Hindlimb muscle (tissue), 1 donor: ENCODE data around the gene CYTH1. TPM values are rescaled to one million over a fixed set of nuclear protein-coding genes. Genes with fewer than 3 reads are reported as not detected.
"Not testable (repeated sequence)": the region's sequence is repeated elsewhere in the genome, so short reads cannot be mapped to it uniquely, and the experiment has no call there.

Experiments
- DNase-seq: peaks from one replicate; pipeline ENCODE4 v3.0.0-alpha.2; 2013
- polyA plus RNA-seq: library from polyadenylated mRNA; unstranded; fragments of 120-200 nt; gene quantifications from one replicate; pipeline ENCODE4 v1.2.1, GENCODE V29; 2013; ENCODE audit not compliant: insufficient read length

Gene CYTH1
- polyA plus RNA-seq, 1 donor: 22.1 TPM

- DNase-seq: peak; percentile 65
These were observed 22.7 kb downstream of the CYTH1 start for GRCh38 chr17:78759203-78759968.

GRCh38 chr17:78753316-78754250, 28.5 kb downstream of the CYTH1 start:
- DNase-seq: no peak

- DNase-seq: no peak
These were observed 30.5 kb downstream of the CYTH1 start for GRCh38 chr17:78751447-78752161.

- not testable (repeated sequence) for DNase-seq
These were observed 31.1 kb downstream of the CYTH1 start for GRCh38 chr17:78751000-78751399.

- no peak for DNase-seq
These were observed 33.2 kb downstream of the CYTH1 start for GRCh38 chr17:78748730-78749317.

GRCh38 chr17:78748048-78748729, 33.9 kb downstream of the CYTH1 start:
- no peak for DNase-seq

GRCh38 chr17:78747488-78747887, 34.6 kb downstream of the CYTH1 start:
- DNase-seq: no peak

GRCh38 chr17:78746949-78747269, 35.2 kb downstream of the CYTH1 start:
- DNase-seq: no peak

GRCh38 chr17:78746263-78746948, 35.7 kb downstream of the CYTH1 start:
- no peak for DNase-seq

- DNase-seq: no peak
These were observed 36.5 kb downstream of the CYTH1 start for GRCh38 chr17:78745407-78746088.

GRCh38 chr17:78742901-78743300, 39.2 kb downstream of the CYTH1 start:
- DNase-seq: no peak

- DNase-seq: no peak
These were observed 40.3 kb downstream of the CYTH1 start for GRCh38 chr17:78741644-78742284.

GRCh38 chr17:78739331-78739931, 42.6 kb downstream of the CYTH1 start:
- no peak for DNase-seq

- DNase-seq: no peak
These were observed 43.4 kb downstream of the CYTH1 start for GRCh38 chr17:78738698-78739097.

GRCh38 chr17:78738278-78738677, 43.8 kb downstream of the CYTH1 start:
- DNase-seq: no peak

- DNase-seq: no peak
These were observed 44.7 kb downstream of the CYTH1 start for GRCh38 chr17:78737332-78737731.

- DNase-seq: no peak
These were observed 45.5 kb downstream of the CYTH1 start for GRCh38 chr17:78736526-78737079.

- no peak for DNase-seq
These were observed 46.1 kb downstream of the CYTH1 start for GRCh38 chr17:78735832-78736525.
